ENCODE data around the gene GSG1L.

Gene GSG1L

GRCh38 chr16:28068976-28069375, 5.5 kb upstream of the GSG1L start:
- H3K4me3 ChIP-seq (ENCODE audit: low read depth, low read length): no peak overlapping the region
- no peak for DNase-seq (ENCODE audit: low read depth)

DNA sequence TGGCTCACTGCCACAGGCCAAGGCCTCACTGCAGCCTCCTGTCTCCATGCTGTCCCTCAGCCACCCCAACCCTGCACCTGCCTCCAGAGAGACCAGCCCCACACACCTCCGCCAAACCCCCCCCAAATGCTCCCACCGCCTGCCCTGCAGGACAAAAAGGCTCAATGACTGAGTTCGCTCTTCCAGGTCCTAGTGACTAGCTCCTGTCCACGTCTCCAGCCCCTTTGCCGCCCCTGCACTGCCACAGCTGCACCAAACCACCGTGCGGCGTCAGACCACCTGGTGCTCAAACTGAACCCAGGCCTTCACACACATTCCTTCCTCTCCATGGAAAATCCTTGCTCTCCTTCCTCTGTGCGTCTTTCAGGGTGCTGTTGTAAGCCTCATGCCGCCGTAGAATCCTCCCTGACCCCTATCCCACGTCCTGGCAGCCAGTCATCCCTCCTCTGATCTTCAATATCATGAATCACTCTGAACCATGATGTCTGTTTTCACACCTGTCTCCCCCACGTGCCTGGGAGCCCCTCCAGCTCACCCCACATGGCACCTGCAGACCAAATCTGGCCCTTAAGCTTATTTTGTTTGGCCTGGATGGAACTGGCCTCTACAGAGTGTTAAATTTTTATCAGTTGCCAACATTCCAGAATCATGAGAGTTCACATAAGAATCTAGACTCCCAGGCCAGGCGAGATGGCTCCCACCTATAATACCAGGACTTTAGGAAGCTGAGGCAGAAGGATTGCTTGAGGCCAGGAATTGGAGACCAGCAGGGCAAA, 4.3 kb upstream of the GSG1L start:
- peak; percentile 75 for DNase-seq (ENCODE audit: low read depth)
- no peak overlapping the region for H3K4me3 ChIP-seq (ENCODE audit: low read depth, low read length)

GRCh38 chr16:28064706-28065249, 1.3 kb upstream of the GSG1L start:
- no peak overlapping the region for H3K4me3 ChIP-seq (ENCODE audit: low read depth, low read length)
- DNase-seq (ENCODE audit: low read depth): no peak

DNA sequence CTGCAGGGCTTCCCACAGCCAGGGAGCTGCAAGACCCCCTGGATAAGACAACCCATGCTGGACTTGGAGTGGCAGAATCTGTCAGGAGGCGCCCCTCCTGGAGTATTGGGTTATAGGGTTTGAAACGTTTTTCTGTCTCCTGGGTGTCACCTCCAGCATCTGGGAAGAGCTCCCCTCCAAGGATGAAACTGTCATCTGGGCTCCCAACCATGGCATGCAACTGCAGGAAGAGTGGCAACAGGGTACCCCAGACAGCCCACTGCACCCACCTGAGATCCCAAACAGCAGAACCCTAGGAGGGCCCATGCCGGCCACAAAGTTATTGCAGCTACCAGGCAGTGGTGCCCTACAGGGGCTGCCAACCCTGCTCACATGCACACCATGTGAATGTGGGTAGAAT, 636 bp upstream of the GSG1L start:
- no peak overlapping the region for H3K4me3 ChIP-seq (ENCODE audit: low read depth, low read length)
- DNase-seq (ENCODE audit: low read depth): no peak

GRCh38 chr16:28062847-28063521, 530 bp downstream of the GSG1L start:
- no peak for DNase-seq (ENCODE audit: low read depth)
- H3K4me3 ChIP-seq (ENCODE audit: low read depth, low read length): peak overlapping the region; percentile 31

DNA sequence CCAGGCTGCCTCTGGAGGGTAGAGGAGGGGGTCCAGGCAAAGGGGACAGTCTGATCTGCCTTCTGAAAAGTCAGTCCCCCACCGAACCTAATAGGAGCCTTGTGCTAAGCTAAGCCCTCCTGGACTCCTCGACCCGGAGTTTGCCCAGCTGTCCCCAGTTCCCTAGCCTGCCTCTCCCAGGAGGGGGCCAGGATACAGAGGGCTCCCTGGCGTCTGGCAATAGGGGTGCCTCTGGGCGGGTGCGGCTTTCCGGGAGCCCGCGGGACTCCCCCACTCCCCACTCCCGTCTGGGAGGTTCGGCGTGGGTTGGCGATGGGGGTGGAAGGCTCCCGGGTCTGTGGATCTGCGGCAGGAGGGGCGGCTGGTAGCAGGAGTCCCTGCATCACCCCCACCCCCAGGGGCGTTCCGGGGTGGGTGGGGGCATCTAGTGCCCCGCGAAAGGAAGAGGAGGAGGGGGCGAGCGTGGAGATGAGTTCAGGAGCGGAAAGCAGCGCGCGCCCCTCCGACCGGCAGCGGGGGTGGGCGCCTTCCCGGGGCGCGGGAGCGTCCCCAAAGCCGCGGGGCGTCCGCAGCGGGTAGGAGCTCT, 1.2 kb downstream of the GSG1L start:
- DNase-seq (ENCODE audit: low read depth): no peak
- H3K4me3 ChIP-seq (ENCODE audit: low read depth, low read length): no peak overlapping the region

- no peak overlapping the region for H3K4me3 ChIP-seq (ENCODE audit: low read depth, low read length)
- no peak for DNase-seq (ENCODE audit: low read depth)
These were observed 2.0 kb downstream of the GSG1L start for GRCh38 chr16:28061352-28062101.

GRCh38 chr16:28059841-28060575, 3.5 kb downstream of the GSG1L start:
- H3K4me3 ChIP-seq (ENCODE audit: low read depth, low read length): no peak overlapping the region
- no peak for DNase-seq (ENCODE audit: low read depth)

- no peak for DNase-seq (ENCODE audit: low read depth)
- H3K4me3 ChIP-seq (ENCODE audit: low read depth, low read length): no peak overlapping the region
These were observed 4.5 kb downstream of the GSG1L start for GRCh38 chr16:28058839-28059589.

- DNase-seq (ENCODE audit: low read depth): no peak
- H3K4me3 ChIP-seq (ENCODE audit: low read depth, low read length): no peak overlapping the region
These were observed 5.6 kb downstream of the GSG1L start for GRCh38 chr16:28057949-28058348.

DNA sequence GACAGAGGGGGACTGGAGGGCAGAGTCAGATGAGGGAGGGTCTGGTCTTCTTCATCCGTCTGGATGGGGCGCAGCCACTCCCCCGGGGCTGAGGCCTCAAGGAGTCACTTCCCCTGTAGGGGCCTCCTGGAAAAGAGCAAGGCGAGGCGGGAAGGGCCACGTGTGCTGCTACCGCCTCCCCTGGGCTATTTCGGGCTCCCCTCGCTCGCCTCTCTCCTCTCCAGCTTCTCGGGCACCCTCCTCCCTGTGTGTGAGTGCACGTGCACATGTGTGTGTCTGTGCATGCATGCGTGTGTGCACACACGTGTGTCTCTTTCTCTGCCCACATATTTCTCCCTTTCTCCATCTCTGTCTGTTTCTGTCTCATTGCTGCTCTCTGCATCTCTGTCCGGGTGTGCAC, 10.1 kb downstream of the GSG1L start:
- H3K4me3 ChIP-seq (ENCODE audit: low read depth, low read length): no peak overlapping the region
- DNase-seq (ENCODE audit: low read depth): no peak

- no peak for DNase-seq (ENCODE audit: low read depth)
- H3K4me3 ChIP-seq (ENCODE audit: low read depth, low read length): no peak overlapping the region
These were observed 11.0 kb downstream of the GSG1L start for GRCh38 chr16:28052274-28053128.

DNA sequence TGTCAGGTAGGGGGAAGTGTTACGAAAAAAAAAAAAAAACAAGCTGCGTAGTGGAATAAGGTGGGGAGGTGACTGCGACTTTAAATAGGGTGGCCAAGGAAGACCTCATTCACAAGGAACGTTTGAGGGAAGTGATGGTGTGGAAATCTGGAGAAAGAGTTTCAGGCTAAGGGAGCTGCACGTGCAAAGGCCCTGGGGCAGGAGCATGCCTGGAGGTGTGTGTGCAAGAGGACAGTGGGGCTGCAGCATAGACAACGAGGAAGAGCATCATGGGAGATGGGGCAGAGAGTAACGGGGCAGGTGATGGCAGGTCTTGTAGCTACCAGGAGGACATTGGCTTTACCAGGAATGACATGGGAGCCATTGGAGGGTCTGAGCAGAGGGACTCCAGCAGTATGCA, 12.0 kb downstream of the GSG1L start:
- H3K4me3 ChIP-seq (ENCODE audit: low read depth, low read length): no peak overlapping the region
- no peak for DNase-seq (ENCODE audit: low read depth)

DNA sequence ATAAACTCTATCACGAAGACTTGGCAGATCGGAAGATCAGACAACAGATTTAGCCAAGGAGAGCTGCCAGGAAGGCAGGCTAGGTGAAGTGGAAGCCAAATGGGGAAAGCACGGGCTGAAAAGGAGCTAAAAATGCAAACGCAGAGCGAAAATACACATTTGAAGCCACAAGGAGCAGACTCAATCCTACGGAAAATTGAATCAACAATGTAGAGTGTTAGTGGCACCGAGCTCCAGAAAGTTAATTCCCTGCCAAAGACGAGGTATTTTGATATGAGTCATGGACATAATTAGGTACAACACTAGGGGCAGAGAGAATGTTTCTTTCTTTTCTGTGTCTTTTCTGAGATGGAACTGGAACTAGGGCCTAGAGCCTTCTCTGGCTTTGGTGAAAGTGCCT, 20.7 kb downstream of the GSG1L start:
- no peak for DNase-seq (ENCODE audit: low read depth)
- no peak overlapping the region for H3K4me3 ChIP-seq (ENCODE audit: low read depth, low read length)

DNA sequence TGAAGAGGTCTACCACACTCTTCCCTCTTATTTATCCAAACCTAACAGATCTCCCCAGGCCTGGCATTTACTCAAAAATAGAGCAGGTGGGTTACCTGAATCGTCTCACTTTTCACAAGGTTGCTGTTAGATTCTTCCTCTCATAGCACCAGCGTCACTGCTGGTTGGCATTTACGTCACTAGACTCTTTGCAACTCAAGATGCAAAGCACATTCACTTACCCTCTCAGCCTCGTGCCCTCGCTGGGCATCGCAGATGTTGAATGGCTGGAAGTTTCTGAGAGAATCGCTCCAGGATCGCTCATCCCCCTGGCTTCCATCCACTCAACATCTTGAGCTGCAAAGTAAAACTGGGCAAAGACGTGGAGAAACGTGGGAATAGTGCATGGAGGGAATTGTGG, 21.9 kb downstream of the GSG1L start:
- no peak for DNase-seq (ENCODE audit: low read depth)
- no peak overlapping the region for H3K4me3 ChIP-seq (ENCODE audit: low read depth, low read length)

GRCh38 chr16:28040039-28040438, 23.5 kb downstream of the GSG1L start:
- DNase-seq (ENCODE audit: low read depth): no peak
- H3K4me3 ChIP-seq (ENCODE audit: low read depth, low read length): no peak overlapping the region

- no peak for DNase-seq (ENCODE audit: low read depth)
- H3K4me3 ChIP-seq (ENCODE audit: low read depth, low read length): no peak overlapping the region
These were observed 24.0 kb downstream of the GSG1L start for GRCh38 chr16:28039493-28039892.

- no peak for DNase-seq (ENCODE audit: low read depth)
- H3K4me3 ChIP-seq (ENCODE audit: low read depth, low read length): no peak overlapping the region
These were observed 25.1 kb downstream of the GSG1L start for GRCh38 chr16:28038409-28038808.
